Stimulated activated CD8-positive, alpha-beta memory T cell treated with anti-CD3 and anti-CD28 coated beads, Interleukin-4, amount 100 ng/mL, for 24 hours (primary cell): ENCODE measurements around the gene ANXA4.
"Not testable (repeated sequence)": the region's sequence is repeated elsewhere in the genome, so short reads cannot be mapped to it uniquely, and the experiment has no call there.

Experiments
- DNase-seq: peaks from one replicate; pipeline ENCODE4 v3.0.0-alpha.2; 2020; ENCODE audit warnings: low read depth

The ANXA4 gene

GRCh38 chr2:69755862-69756467 is 14.0 kb downstream of the ANXA4 start:
- DNase-seq = no peak

GRCh38 chr2:69762025-69762424 is 20.1 kb downstream of the ANXA4 start:
- no peak for DNase-seq

GRCh38 chr2:69762513-69763494 is 20.9 kb downstream of the ANXA4 start:
- no peak for DNase-seq

- not testable (repeated sequence) for DNase-seq
Observed at GRCh38 chr2:69763831-69764230, 21.9 kb downstream of the ANXA4 start.

- no peak for DNase-seq
Observed at GRCh38 chr2:69764286-69765095, 22.6 kb downstream of the ANXA4 start.

- no peak for DNase-seq
Observed at GRCh38 chr2:69765096-69765380, 23.1 kb downstream of the ANXA4 start.

- DNase-seq = no peak
Observed at GRCh38 chr2:69766014-69766413, 24.1 kb downstream of the ANXA4 start.

GRCh38 chr2:69767034-69767433 is 25.1 kb downstream of the ANXA4 start:
- no peak for DNase-seq

GRCh38 chr2:69768235-69768634 is 26.3 kb downstream of the ANXA4 start:
- DNase-seq = no peak

GRCh38 chr2:69768789-69769188 is 26.9 kb downstream of the ANXA4 start:
- no peak for DNase-seq

- DNase-seq = no peak
Observed at GRCh38 chr2:69769272-69769671, 27.3 kb downstream of the ANXA4 start.

GRCh38 chr2:69770193-69770702 is 28.3 kb downstream of the ANXA4 start:
- no peak for DNase-seq

- DNase-seq = no peak
Observed at GRCh38 chr2:69770747-69771146, 28.8 kb downstream of the ANXA4 start.

GRCh38 chr2:69771461-69771860 is 29.5 kb downstream of the ANXA4 start:
- no peak for DNase-seq

GRCh38 chr2:69773206-69773605 is 31.3 kb downstream of the ANXA4 start:
- no peak for DNase-seq

GRCh38 chr2:69774258-69774983 is 32.5 kb downstream of the ANXA4 start:
- DNase-seq = not testable (repeated sequence)

GRCh38 chr2:69774984-69775982 is 33.3 kb downstream of the ANXA4 start:
- DNase-seq = no peak

- DNase-seq = no peak
Observed at GRCh38 chr2:69776886-69777785, 35.2 kb downstream of the ANXA4 start.

GRCh38 chr2:69777786-69778105 is 35.8 kb downstream of the ANXA4 start:
- DNase-seq = no peak
